K562 (cell line): ENCODE measurements around the gene WBP1. TPM values are rescaled to one million over a fixed set of nuclear protein-coding genes. Genes with fewer than 3 reads are reported as not detected.

Experiments
- CREB3L1 ChIP-seq: fragments of 450-650 bp; IDR thresholded peaks from 2 replicates; pipeline ENCODE4 v1.6.1; 2014; ENCODE audit warnings: low read depth, mild to moderate bottlenecking, moderate library complexity, borderline replicate concordance
- HDGF ChIP-seq: fragments of 450-650 bp; IDR thresholded peaks from 2 replicates; pipeline ENCODE4 v1.6.1; 2016
- HNRNPL ChIP-seq: fragments of 200-400 bp; formaldehyde crosslinking; IDR thresholded peaks from 2 replicates; pipeline ENCODE4 v1.6.1; 2017; ENCODE audit warnings: low read depth, mild to moderate bottlenecking, low read length
- IRF9 ChIP-seq: fragments of 450-650 bp; IDR thresholded peaks from 2 replicates; pipeline ENCODE4 v1.6.1; 2016; ENCODE audit warnings: missing biosample characterization, missing genetic modification characterization
- KDM1A ChIP-seq, 2 experiments: fragments of 450-650 bp; IDR thresholded peaks; 2 replicates each; pipeline ENCODE4 v1.6.1; 2016; ENCODE audit warnings: mild to moderate bottlenecking in 2 of 2
- MCM7 ChIP-seq, 2 experiments: fragments of 450-650 bp; IDR thresholded peaks; 2 replicates each; pipeline ENCODE4 v1.6.1; 2016 to 2018
- MEF2A ChIP-seq: IDR thresholded peaks from 2 replicates; pipeline ENCODE4 v1.6.1; 2011; ENCODE audit warnings: low read depth, mild to moderate bottlenecking, low read length, moderate library complexity; ENCODE audit not compliant: control insufficient read depth
- PPARD ChIP-seq: fragments of 250-450 bp; sonication (Bioruptor Pico); IDR thresholded peaks from 2 replicates; pipeline ENCODE4 v1.8.0; 2022; ENCODE audit warnings: inconsistent platforms, mild to moderate bottlenecking, moderate library complexity
- SMAD3 ChIP-seq: fragments of 450-650 bp; formaldehyde crosslinking; conservative IDR thresholded peaks from 2 replicates; pipeline ENCODE4 v1.4.0; 2020; ENCODE audit warnings: mild to moderate bottlenecking
- THRAP3 ChIP-seq: fragments of 450-650 bp; IDR thresholded peaks from 2 replicates; pipeline ENCODE4 v1.6.1; 2016; ENCODE audit warnings: mild to moderate bottlenecking, inconsistent platforms, borderline replicate concordance
- ZBTB12 ChIP-seq: fragments of 250-450 bp; sonication (Bioruptor Pico); IDR thresholded peaks from 2 replicates; pipeline ENCODE4 v1.4.0; 2020
- ZMIZ1 ChIP-seq, 2 experiments: fragments of 150-350 bp in 1 of 2; IDR thresholded peaks; 2 replicates each; pipeline ENCODE4 v1.6.1; 2012 to 2016; ENCODE audit warnings: low read depth in 2 of 2, low read length in 2 of 2, mild to moderate bottlenecking in 1 of 2, moderate library complexity in 1 of 2
- ZNF143 ChIP-seq: sonication (generic); formaldehyde crosslinking; IDR thresholded peaks from 2 replicates; pipeline ENCODE4 v1.9.0; 2022; ENCODE audit warnings: mild to moderate bottlenecking, missing genetic modification reagents
- ZNF77 ChIP-seq: fragments of 250-450 bp; sonication (Bioruptor Pico); IDR thresholded peaks from 2 replicates; pipeline ENCODE4 v1.5.0; 2020
- ZZZ3 ChIP-seq: fragments of 450-650 bp; IDR thresholded peaks from 2 replicates; pipeline ENCODE4 v1.6.1; 2016; ENCODE audit warnings: antibody characterized with exemption, mild to moderate bottlenecking, moderate library complexity
- polyA plus RNA-seq, 8 experiments: library from polyadenylated mRNA; depleted of rRNA in 4 of 8; stranded (reverse) in 5 of 8; unstranded in 3 of 8; fragments of >200 nt; fragmentation: Nextera tagmentation in 2 of 8; fragmentation: Illumina TruSeq in 1 of 8; extraction: Ambion mirVana in 2 of 8; extraction: Trizol in 1 of 8; gene quantifications; 2 replicates each; pipeline versions ENCODE4 v1.2.1 to v1.2.3, GENCODE V29; 2011 to 2014; ENCODE audit warnings: inconsistent platforms in 1 of 8, missing spikeins in 1 of 8
- total RNA-seq, 7 experiments: library from RNA; depleted of rRNA in 6 of 7; stranded (reverse); fragments of >200 nt in 6 of 7; fragmentation: Illumina TruSeq in 2 of 7; extraction: Trizol in 2 of 7; gene quantifications; 2 replicates each; pipeline versions ENCODE4 v1.2.1 to v1.2.3, GENCODE V29; 2011 to 2021; ENCODE audit warnings: low replicate concordance in 1 of 7

The WBP1 gene
- total and polyA plus RNA-seq, 9 of the 15 experiments (the other 6 are each of a cell fraction or from before 2014, with no cell fraction given), result 1.9 to 27.7 (median 14.2) TPM

- TF ChIP-seq PPARD (CRISPR knock-in tag) (no peak), IRF9 (tag) (no peak), SMAD3 (CRISPR knock-in tag) (peak; percentile 85), THRAP3 (no peak), CREB3L1 (peak; percentile 74; the same call in 1 of the 2 replicates), HNRNPL (no peak), ZBTB12 (0 out of 2 replicates have a peak, but pooled peaks have one; percentile 62), MEF2A (peak; percentile 16; the same call in 1 of the 2 replicates), HDGF (no peak), ZNF143 (CRISPR knock-in tag) (no peak; the same call in 1 of the 2 replicates), ZNF77 (CRISPR knock-in tag) (no peak), ZZZ3 (0 out of 2 replicates have a peak, but pooled peaks have one; percentile 20), KDM1A (IDR thresholded peaks at IDR 0.05) (no peak), ZMIZ1 (IDR thresholded peaks at IDR 0.05; ENCODE audit: low read depth in 2 of 2, low read length in 2 of 2) (peak in 1 of 2 experiments; percentile 51; a peak in 1 of 4 replicates), MCM7 (IDR thresholded peaks at IDR 0.05) (no peak)
These were observed 3.4 kb upstream of the WBP1 start, which contains the start of gene INO80B (continued) for GRCh38 chr2:74454654-74455511.
